Measurements from ENCODE around the gene SUSD1. TPM values are rescaled to one million over a fixed set of nuclear protein-coding genes. Genes with fewer than 3 reads are reported as not detected.

Gene SUSD1
- total and polyA plus RNA-seq, 9 of the 15 experiments (the other 6 are each of a cell fraction or from before 2014, with no cell fraction given): 10.9 to 44.4 (median 36.1) TPM

GRCh38 chr9:112173489-112174221 is 1.4 kb downstream of the SUSD1 start:
- FAIRE-seq: no peak
- H3K36me3 ChIP-seq (ENCODE audit: control insufficient read depth, insufficient read depth, low read length): peaks cover 46% of the 10 kb centered on the region
- peaks cover 52 to 70% of the 10 kb centered on the region in 2 experiments for H3K4me1 ChIP-seq (replicated peaks in 1 of 2; ENCODE audit: control insufficient read depth in 2 of 2, insufficient read depth in 2 of 2, low read length in 2 of 2)
- ATAC-seq: peak; percentile 3; the same call in 1 of the 3 replicates
- H3K79me2 ChIP-seq (ENCODE audit: control insufficient read depth, insufficient read depth, low read length): peaks cover 70% of the 10 kb centered on the region
- CTCF ChIA-PET (ENCODE audit: low intra/inter-chr PET ratio): no interaction called here
- intact Hi-C loops (cut with micrococcal nuclease) (loop anchor here (5.0 kb wide), 3 partner anchors 49 to 139 kb away; no protein-coding TSS in a partner anchor), in situ Hi-C loops (cut with MboI) (no loop called here)
- no peaks in the 10 kb centered on the region for H3K9me3 ChIP-seq (replicated peaks; ENCODE audit: control insufficient read depth, insufficient read depth, low read depth, low read length)
- H3K27ac ChIP-seq (ENCODE audit: extremely low read depth, low read depth, low read length): peak overlapping the region; percentile 99
- peak in 1 of 4 experiments; percentile 37 for DNase-seq (ENCODE audit: extremely low read depth in 1 of 4, low spot score in 3 of 4)
- 17% methylated on average over 18 of the region's 18 CpGs for WGBS (ENCODE audit: insufficient coverage, low coverage, missing lambda C conversion rate)
- H3K27me3 ChIP-seq (ENCODE audit: control insufficient read depth in 2 of 2, insufficient read depth in 2 of 2, low read length in 2 of 2): no peaks in the 10 kb centered on the region
- 0 out of 2 replicates have a peak overlapping the region, but pooled peaks have one; percentile 52 for H2AFZ ChIP-seq (ENCODE audit: low read depth, low read length)
- no peaks in the 10 kb centered on the region for H3K9me1 ChIP-seq (ENCODE audit: control insufficient read depth, insufficient read depth, low read length)
- peak overlapping the region; percentile 99 for H3K4me2 ChIP-seq (ENCODE audit: insufficient read depth, low read length)
- H4K20me1 ChIP-seq (replicated peaks; ENCODE audit: control insufficient read depth, insufficient read depth, low read length): no peaks in the 10 kb centered on the region; the same call in 1 of the 2 replicates
- TSS peak; percentile 53 for BruUV-seq (replicated peaks)
- POLR2A ChIA-PET: interaction anchor here (1.0 to 5.3 kb wide), 4 partner anchors 9 to 1917 kb away, joined by 3 to 34 read pairs (median 12); partner anchors contain the start of gene TXN
- H3K9ac ChIP-seq (ENCODE audit: insufficient read depth in 1 of 2, low read depth in 2 of 2, low read length in 2 of 2): peak overlapping the region; percentile 93 to 98
- peak overlapping the region; percentile 60 for H3K4me3 ChIP-seq
- peak; percentile 61 for TF ChIP-seq RBFOX2 (IDR thresholded peaks at IDR 0.05; ENCODE audit: low read depth, low read length)
- TF ChIP-seq ZNF584 (CRISPR knock-in tag; IDR thresholded peaks at IDR 0.05; ENCODE audit: low read depth): peak; percentile 67; the same call in 1 of the 2 replicates
- no peak for TF ChIP-seq MXI1 (IDR thresholded peaks at IDR 0.05; ENCODE audit: low read depth, low read length)
- TF ChIP-seq SMAD4 (CRISPR knock-in tag; conservative IDR thresholded peaks at IDR 0.05): peak; percentile 44; the same call in 1 of the 2 replicates
- TF ChIP-seq ZNF77 (CRISPR knock-in tag; IDR thresholded peaks at IDR 0.05): no peak
- TF ChIP-seq MCM3 (IDR thresholded peaks at IDR 0.05): no peak
- no peak for TF ChIP-seq NRF1 (conservative IDR thresholded peaks at IDR 0.05 in 1 of 2, IDR thresholded peaks at IDR 0.05 in 1 of 2)
- no peak for TF ChIP-seq ZNF431 (CRISPR knock-in tag; IDR thresholded peaks at IDR 0.05)
- TF ChIP-seq TBP (optimal IDR thresholded peaks at IDR 0.05; ENCODE audit: low read depth, low read length): no peak
- no peak for TF ChIP-seq ZFP30 (CRISPR knock-in tag; IDR thresholded peaks at IDR 0.05; ENCODE audit: borderline replicate concordance)
- peak in 1 of 3 experiments; percentile 12 for TF ChIP-seq YY1 (IDR thresholded peaks at IDR 0.05; ENCODE audit: borderline replicate concordance in 1 of 3, control insufficient read depth in 1 of 3, extremely low read depth in 1 of 3, insufficient read depth in 3 of 3, insufficient read length in 1 of 3, insufficient replicate concordance in 2 of 3, low read depth in 1 of 3, low read length in 2 of 3)
- peak; percentile 45 for TF ChIP-seq POLR2G (IDR thresholded peaks at IDR 0.05; ENCODE audit: low read depth, low read length)
- no peak for TF ChIP-seq SMAD3 (CRISPR knock-in tag; conservative IDR thresholded peaks at IDR 0.05)
- no peak for TF ChIP-seq ZBTB33 (CRISPR knock-in tag; IDR thresholded peaks at IDR 0.05)
- no peak for TF ChIP-seq PCBP1 (IDR thresholded peaks at IDR 0.05; ENCODE audit: low read depth, low read length, poor library complexity, severe bottlenecking)
- TF ChIP-seq L3MBTL2 (IDR thresholded peaks at IDR 0.05): peak; percentile 24; the same call in 1 of the 2 replicates
- peak; percentile 47; the same call in 1 of the 2 replicates for TF ChIP-seq KAT7 (CRISPR knock-in tag; IDR thresholded peaks at IDR 0.05; ENCODE audit: borderline replicate concordance)
- TF ChIP-seq ZNF274 (IDR thresholded peaks at IDR 0.05; ENCODE audit: borderline replicate concordance, low read depth, low read length): no peak
- no peak for TF ChIP-seq POLR3A (IDR thresholded peaks at IDR 0.05; ENCODE audit: borderline replicate concordance, extremely low read depth, insufficient read depth, insufficient read length)
- TF ChIP-seq ZEB2 (IDR thresholded peaks at IDR 0.05): no peak

All from K562 (cell line).